Mucosa of rectum (tissue), 2 donors: ENCODE data around the gene HSD17B12.

Experiments
- H3K27ac ChIP-seq, 2 donors: one replicate each; pipeline ENCODE4 v1.7.0; 2013; ENCODE audit warnings: inconsistent platforms in 2 of 2, low read depth in 2 of 2, low read length in 2 of 2
- H3K27me3 ChIP-seq, 2 donors: one replicate each; pipeline ENCODE4 v1.7.0; 2013; ENCODE audit warnings: low read length in 2 of 2; ENCODE audit not compliant: control insufficient read depth in 2 of 2, insufficient read depth in 2 of 2
- H3K36me3 ChIP-seq, 2 donors: one replicate each; pipeline ENCODE4 v1.7.0; 2013; ENCODE audit warnings: low read length in 2 of 2; ENCODE audit not compliant: control insufficient read depth in 2 of 2, insufficient read depth in 2 of 2
- H3K4me1 ChIP-seq, 2 donors: one replicate each; pipeline ENCODE4 v1.7.0; 2013; ENCODE audit warnings: low read length in 2 of 2, mild to moderate bottlenecking in 1 of 2; ENCODE audit not compliant: control insufficient read depth in 2 of 2, insufficient read depth in 2 of 2
- H3K4me3 ChIP-seq, 2 donors: one replicate each; pipeline ENCODE4 v1.7.0; 2013; ENCODE audit warnings: low read length in 2 of 2
- H3K9ac ChIP-seq, 2 donors: one replicate each; pipeline ENCODE4 v1.7.0; 2013; ENCODE audit warnings: low read length in 2 of 2, low read depth in 1 of 2, mild to moderate bottlenecking in 1 of 2
- H3K9me3 ChIP-seq, 2 donors: one replicate each; pipeline ENCODE4 v1.7.0; 2013; ENCODE audit warnings: low read length in 2 of 2; ENCODE audit not compliant: control insufficient read depth in 2 of 2
- donor health status: healthy.
- donor health status: Normal muscosa, but diverticular disease.

HSD17B12 gene

DNA sequence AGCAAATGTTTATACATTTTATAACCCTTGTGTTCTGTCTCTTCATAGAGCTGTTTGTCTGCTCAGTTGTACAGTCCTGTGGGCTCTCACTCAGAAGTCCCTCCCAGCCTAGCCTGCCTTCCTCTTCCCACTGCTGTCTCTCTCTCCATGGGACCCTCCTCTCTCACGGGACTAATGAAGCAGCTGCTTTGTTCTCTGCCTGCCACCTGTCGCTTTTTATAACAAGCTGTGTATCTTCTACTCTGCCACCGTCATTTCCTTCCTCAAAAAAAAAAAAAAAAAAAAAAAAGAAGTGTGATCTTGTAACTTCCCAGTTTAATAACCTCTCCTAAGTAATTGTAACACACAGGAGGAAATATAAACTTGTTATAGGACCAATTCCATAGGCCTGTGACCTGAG is 107.9 kb downstream of the HSD17B12 start:
- Histone ChIP-seq H3K4me1 (peaks cover 4% of the 10 kb centered on the region in 2 donors), H3K4me3 (no peak overlapping the region), H3K36me3 (peaks cover 0 to under 1% of the 10 kb centered on the region in 2 donors), H3K27ac (peak overlapping the region in 1 of 2 donors; percentile 21), H3K9me3 (peaks cover 5 to 8% of the 10 kb centered on the region in 2 donors), H3K9ac (no peak overlapping the region), H3K27me3 (no peaks in the 10 kb centered on the region)

DNA sequence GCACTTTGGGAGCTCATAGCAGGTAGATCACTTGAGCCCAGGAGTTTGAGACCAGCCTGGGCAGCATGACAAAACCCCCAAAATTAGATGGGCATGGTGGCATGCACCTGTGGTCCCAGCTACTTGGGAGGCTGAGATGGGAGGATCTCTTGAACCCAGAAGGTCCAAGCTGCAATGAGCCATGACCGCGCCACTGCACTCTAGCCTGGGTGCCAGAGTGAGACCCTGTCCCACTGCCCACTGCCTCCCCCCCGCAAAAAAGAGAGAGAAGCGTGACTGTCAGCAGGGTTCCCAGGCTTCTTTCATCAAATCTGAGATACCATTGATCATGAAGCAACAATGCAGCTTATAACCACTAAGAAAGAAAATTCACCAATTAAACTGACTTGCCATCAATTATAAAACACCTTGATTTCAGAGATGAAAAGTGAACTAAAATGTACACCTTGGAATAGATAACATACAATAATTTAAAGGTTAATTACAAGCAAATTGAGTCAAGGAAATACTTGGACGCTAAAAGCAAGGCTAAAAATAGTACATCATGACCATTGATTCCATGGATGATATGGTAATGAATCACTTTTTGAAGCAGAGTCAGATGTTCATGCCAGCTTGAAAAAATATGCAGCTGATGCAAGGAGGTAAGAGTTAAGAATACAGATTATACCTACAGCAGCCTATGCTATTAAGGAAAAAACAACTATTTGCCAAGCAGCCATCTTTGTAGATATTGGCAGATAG is 109.3 kb downstream of the HSD17B12 start:
- H3K9ac ChIP-seq = no peak overlapping the region

GRCh38 chr11:43790444-43790794 is 109.9 kb downstream of the HSD17B12 start:
- Histone ChIP-seq H3K27me3 (no peaks in the 10 kb centered on the region), H3K4me3 (no peak overlapping the region), H3K36me3 (peaks cover 0 to 8% of the 10 kb centered on the region in 2 donors), H3K9ac (no peak overlapping the region), H3K27ac (no peak overlapping the region), H3K4me1 (peaks cover 4% of the 10 kb centered on the region in 2 donors), H3K9me3 (no peaks in the 10 kb centered on the region)

More for the DNA sequence above, 109.3 kb downstream of the HSD17B12 start:
- Histone ChIP-seq H3K27ac (no peak overlapping the region), H3K4me3 (no peak overlapping the region), H3K27me3 (no peaks in the 10 kb centered on the region), H3K36me3 (peaks cover 0 to 6% of the 10 kb centered on the region in 2 donors), H3K9me3 (peaks cover 0 to 3% of the 10 kb centered on the region in 2 donors), H3K4me1 (peaks cover 4% of the 10 kb centered on the region in 2 donors)

DNA sequence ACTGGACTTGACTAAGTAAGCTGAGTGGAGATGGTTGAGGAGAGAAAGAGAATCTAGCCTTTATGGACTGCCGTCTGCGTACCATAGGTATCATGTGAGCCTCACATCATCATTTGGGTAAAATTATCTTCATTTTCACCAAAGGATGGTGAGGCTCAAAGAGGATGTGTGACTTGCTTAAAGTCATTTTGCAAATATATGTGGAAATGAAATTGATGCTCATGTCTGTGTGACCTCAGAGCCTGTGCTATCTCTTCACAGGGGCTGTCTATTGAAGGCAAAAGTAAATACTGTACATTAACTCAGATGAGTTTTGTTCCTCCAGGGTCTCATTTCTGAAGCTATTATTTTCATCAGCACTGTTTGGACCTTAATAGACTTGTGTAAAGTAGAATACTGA is 116.8 kb downstream of the HSD17B12 start:
- Histone ChIP-seq H3K9ac (no peak overlapping the region), H3K36me3 (peaks cover 8 to 21% of the 10 kb centered on the region in 2 donors), H3K4me3 (no peak overlapping the region), H3K27me3 (no peaks in the 10 kb centered on the region), H3K27ac (no peak overlapping the region), H3K4me1 (no peaks in the 10 kb centered on the region), H3K9me3 (no peaks in the 10 kb centered on the region)

GRCh38 chr11:43797866-43798265 is 117.3 kb downstream of the HSD17B12 start:
- peaks cover 8 to 21% of the 10 kb centered on the region in 2 donors for H3K36me3 ChIP-seq
- H3K4me3 ChIP-seq = no peak overlapping the region
- no peaks in the 10 kb centered on the region for H3K4me1 ChIP-seq
- no peaks in the 10 kb centered on the region for H3K9me3 ChIP-seq
- no peak overlapping the region for H3K27ac ChIP-seq
- H3K9ac ChIP-seq = no peak overlapping the region
- H3K27me3 ChIP-seq = no peaks in the 10 kb centered on the region

GRCh38 chr11:43802509-43802908 is 122.0 kb downstream of the HSD17B12 start:
- H3K9ac ChIP-seq = no peak overlapping the region
- peaks cover 8 to 9% of the 10 kb centered on the region in 2 donors for H3K36me3 ChIP-seq
- no peaks in the 10 kb centered on the region for H3K9me3 ChIP-seq
- H3K27me3 ChIP-seq = no peaks in the 10 kb centered on the region
- no peaks in the 10 kb centered on the region for H3K4me1 ChIP-seq
- no peak overlapping the region for H3K27ac ChIP-seq
- H3K4me3 ChIP-seq = no peak overlapping the region

DNA sequence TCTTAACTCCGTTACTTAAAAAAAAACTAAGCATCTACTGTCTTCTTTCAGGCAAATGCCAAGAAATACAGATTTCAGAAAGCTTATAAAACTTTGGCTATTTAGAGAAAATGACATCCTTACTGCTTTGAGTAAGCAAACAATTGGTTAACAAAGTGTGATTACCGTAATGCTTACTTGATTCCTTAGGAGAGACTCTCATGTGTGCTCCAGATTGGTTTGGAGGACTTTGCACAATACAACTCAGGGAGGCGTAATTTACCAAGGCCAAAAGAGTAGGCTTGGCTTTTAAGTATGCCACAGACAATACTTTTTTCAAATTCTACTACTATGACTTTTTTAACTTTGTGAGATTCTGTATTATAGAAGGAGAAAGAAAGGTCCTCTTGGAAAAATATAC is 123.2 kb downstream of the HSD17B12 start:
- H3K9ac ChIP-seq = no peak overlapping the region
- H3K9me3 ChIP-seq = no peaks in the 10 kb centered on the region
- peaks cover 8 to 9% of the 10 kb centered on the region in 2 donors for H3K36me3 ChIP-seq
- H3K27me3 ChIP-seq = no peaks in the 10 kb centered on the region
- no peak overlapping the region for H3K27ac ChIP-seq
- H3K4me1 ChIP-seq = no peaks in the 10 kb centered on the region
- H3K4me3 ChIP-seq = no peak overlapping the region

- Histone ChIP-seq H3K9ac (no peak overlapping the region), H3K4me3 (no peak overlapping the region), H3K4me1 (no peaks in the 10 kb centered on the region), H3K27me3 (no peaks in the 10 kb centered on the region), H3K27ac (no peak overlapping the region), H3K9me3 (no peaks in the 10 kb centered on the region), H3K36me3 (no peaks in the 10 kb centered on the region)
Measured at GRCh38 chr11:43806976-43807375, 126.4 kb downstream of the HSD17B12 start.

DNA sequence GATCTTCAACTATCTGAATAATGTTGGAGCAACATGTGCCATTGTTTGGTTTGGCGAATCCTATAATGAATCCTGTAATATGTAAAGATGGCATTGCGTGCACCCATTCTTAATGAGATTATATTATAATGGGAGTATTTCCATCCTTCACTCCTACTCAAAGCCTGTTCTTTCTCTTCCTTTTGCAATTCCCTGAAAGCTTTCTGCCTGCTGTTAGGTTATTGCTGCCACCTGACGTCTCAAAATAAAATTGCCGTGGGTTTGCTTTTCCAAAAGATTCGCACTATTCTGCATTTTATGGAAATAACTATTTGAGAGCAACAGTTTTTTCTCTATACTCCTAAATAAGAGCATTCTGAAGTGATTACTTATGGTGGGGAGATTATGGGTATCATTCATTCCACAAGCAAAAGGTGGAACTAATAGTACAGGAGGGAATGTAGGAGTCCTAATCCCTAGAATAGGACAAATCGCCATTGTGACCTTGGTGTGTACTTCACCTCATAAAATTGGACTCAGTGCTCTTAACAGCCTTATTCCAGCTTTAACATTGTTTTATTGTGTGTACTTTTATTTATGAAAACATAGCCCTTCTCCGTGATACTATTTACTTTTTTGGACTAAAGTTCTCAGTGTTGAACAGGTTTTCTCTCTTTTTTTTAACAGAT is 130.5 kb downstream of the HSD17B12 start:
- Histone ChIP-seq H3K27me3 (no peaks in the 10 kb centered on the region), H3K9me3 (no peaks in the 10 kb centered on the region), H3K36me3 (peaks cover 0 to 14% of the 10 kb centered on the region in 2 donors), H3K4me3 (no peak overlapping the region), H3K4me1 (no peaks in the 10 kb centered on the region), H3K27ac (no peak overlapping the region), H3K9ac (no peak overlapping the region)

- no peak overlapping the region for H3K9ac ChIP-seq
- no peak overlapping the region for H3K4me3 ChIP-seq
- H3K36me3 ChIP-seq = peaks cover 0 to 15% of the 10 kb centered on the region in 2 donors
- H3K9me3 ChIP-seq = no peaks in the 10 kb centered on the region
- no peaks in the 10 kb centered on the region for H3K4me1 ChIP-seq
- no peak overlapping the region for H3K27ac ChIP-seq
- no peaks in the 10 kb centered on the region for H3K27me3 ChIP-seq
Measured at GRCh38 chr11:43812471-43812870, 131.9 kb downstream of the HSD17B12 start.
